GM23248 (cell line): ENCODE results near the gene TNNI3. TPM values are rescaled to one million over a fixed set of nuclear protein-coding genes. Genes with fewer than 3 reads are reported as not detected.
"Not testable (repeated sequence)": the region's sequence is repeated elsewhere in the genome, so short reads cannot be mapped to it uniquely, and the experiment has no call there.

ENCODE experiments used
- DNase-seq: peaks from one replicate; pipeline ENCODE4 v3.0.0-alpha.2; 2015
- H2AFZ ChIP-seq: fragments of 200-600 bp; sonication (generic); 2 replicates; pipeline ENCODE4 v1.6.1; 2016; ENCODE audit warnings: antibody characterized with exemption
- H3F3A ChIP-seq: fragments of 200-600 bp; sonication (generic); 2 replicates; pipeline ENCODE4 v1.6.1; 2016; ENCODE audit warnings: mild to moderate bottlenecking, antibody characterized with exemption, mixed run types; ENCODE audit not compliant: insufficient read depth
- H3K27ac ChIP-seq: fragments of 200-600 bp; sonication (generic); 2 replicates; pipeline ENCODE4 v1.5.1; 2016; ENCODE audit warnings: mild to moderate bottlenecking
- H3K27me3 ChIP-seq: fragments of 200-600 bp; sonication (generic); replicated peaks from 2 replicates; pipeline ENCODE4 v1.6.1; 2016; ENCODE audit warnings: mild to moderate bottlenecking; ENCODE audit not compliant: insufficient read depth
- H3K36me3 ChIP-seq: fragments of 200-600 bp; sonication (generic); 2 replicates; pipeline ENCODE4 v1.6.1; 2016; ENCODE audit warnings: low read depth, mild to moderate bottlenecking
- H3K4me1 ChIP-seq: fragments of 200-600 bp; sonication (generic); 2 replicates; pipeline ENCODE4 v1.6.1; 2016; ENCODE audit warnings: mild to moderate bottlenecking; ENCODE audit not compliant: insufficient read depth
- H3K4me2 ChIP-seq: fragments of 200-600 bp; sonication (generic); one replicate; pipeline ENCODE4 v1.6.1; 2016; ENCODE audit warnings: mild to moderate bottlenecking; ENCODE audit not compliant: unreplicated experiment
- H3K4me3 ChIP-seq: fragments of 200-600 bp; sonication (generic); 2 replicates; pipeline ENCODE4 v1.5.1; 2016; ENCODE audit warnings: mild to moderate bottlenecking
- H3K79me2 ChIP-seq: fragments of 200-600 bp; sonication (generic); 2 replicates; pipeline ENCODE4 v1.6.1; 2016; ENCODE audit warnings: mild to moderate bottlenecking; ENCODE audit not compliant: insufficient read depth
- H3K9ac ChIP-seq: fragments of 200-600 bp; sonication (generic); 2 replicates; pipeline ENCODE4 v1.6.1; 2016; ENCODE audit warnings: mild to moderate bottlenecking
- H3K9me2 ChIP-seq: fragments of 200-600 bp; sonication (generic); 2 replicates; pipeline ENCODE4 v1.6.1; 2016; ENCODE audit warnings: mixed run types, mild to moderate bottlenecking, moderate library complexity; ENCODE audit not compliant: insufficient read depth
- H3K9me3 ChIP-seq: fragments of 200-600 bp; sonication (generic); one replicate; pipeline ENCODE4 v1.6.1; 2017; ENCODE audit warnings: low read depth
- H4K20me1 ChIP-seq: fragments of 200-600 bp; sonication (generic); 2 replicates; pipeline ENCODE4 v1.6.0; 2016; ENCODE audit not compliant: insufficient read depth
- EZH2 ChIP-seq: fragments of 200-600 bp; sonication (generic); IDR thresholded peaks from 2 replicates; pipeline ENCODE4 v1.6.1; 2018; ENCODE audit warnings: antibody characterized with exemption, mild to moderate bottlenecking; ENCODE audit not compliant: insufficient read depth, poor library complexity, severe bottlenecking
- EZH2phosphoT487 ChIP-seq: fragments of 200-600 bp; sonication (generic); IDR thresholded peaks from 2 replicates; pipeline ENCODE4 v1.6.1; 2018; ENCODE audit warnings: antibody characterized with exemption, moderate library complexity, mild to moderate bottlenecking, low read depth; ENCODE audit not compliant: insufficient read depth
- WGBS, 2 experiments: methylation state at CpG; one replicate each; pipeline ENCODE4 v1.1.6; 2015 to 2017; ENCODE audit warnings: low lambda C conversion rate in 2 of 2, low coverage in 1 of 2; ENCODE audit errors: missing lambda C conversion rate in 2 of 2; 5-methylcytosine and 5-hydroxymethylcytosine counted together
- in situ Hi-C: fragments of 300-500 bp; cut with MboI; formaldehyde crosslinking; loops from 2 replicates; pipeline ENCODE4 v1.15.0; 2020
- polyA plus RNA-seq: library from polyadenylated mRNA; unstranded; fragments of >200 nt; fragmentation: Nextera tagmentation; extraction: Ambion mirVana; gene quantifications from 2 replicates; pipeline ENCODE4 v1.2.1, GENCODE V29; 2016
- total RNA-seq: library from RNA; depleted of rRNA; stranded (reverse); fragments of >200 nt; shearing (Covaris generic); gene quantifications from 2 replicates; pipeline ENCODE4 v1.2.3, GENCODE V29; 2014

TNNI3 gene
- total and polyA plus RNA-seq, 2 experiments from 2014 or later: not detected

DNA sequence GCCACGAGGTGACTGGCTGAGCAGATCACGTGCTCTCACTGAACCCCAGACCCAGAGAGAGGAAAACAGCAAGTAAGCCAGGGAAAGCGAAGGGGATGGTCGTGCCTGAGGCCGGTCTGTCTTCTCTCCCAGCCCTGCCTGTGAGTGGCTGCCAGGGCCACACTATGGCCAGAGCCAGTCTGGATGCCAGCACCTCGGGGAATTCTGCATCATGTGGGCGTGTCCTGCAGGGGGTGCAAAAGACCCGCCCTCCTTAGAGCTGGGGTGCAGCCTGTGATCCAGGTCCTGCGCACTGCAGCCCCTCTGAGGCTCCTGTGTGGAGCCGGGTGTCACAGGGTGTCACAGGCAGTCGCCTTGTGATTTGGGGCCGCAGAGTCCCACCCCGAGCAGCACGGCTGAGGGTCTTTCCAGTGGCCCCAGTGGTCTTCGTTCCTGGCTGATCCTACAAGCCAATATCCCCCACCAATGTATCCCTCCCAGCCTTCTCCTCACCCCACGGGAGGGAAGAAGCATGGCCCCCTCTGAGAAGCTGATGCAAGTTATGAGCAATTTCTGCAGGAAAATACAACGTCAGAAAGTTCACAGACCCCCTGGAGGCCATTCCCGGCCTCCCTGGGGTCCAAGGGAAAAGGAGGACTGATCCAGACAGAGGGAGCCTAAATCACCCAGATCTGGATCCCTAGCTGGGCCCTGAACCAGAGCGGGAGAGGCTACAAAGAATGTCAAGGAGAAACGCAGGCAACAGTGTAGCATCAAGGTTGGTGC is 47.8 kb downstream of the TNNI3 start:
- H3F3A ChIP-seq: no peaks in the 10 kb centered on the region
- no peak for DNase-seq
- in situ Hi-C loops: no loop called here
- H4K20me1 ChIP-seq: 0 out of 2 replicates have a peak, but pooled peaks cover 8% of the 10 kb centered on the region
- H3K9me3 ChIP-seq: no peaks in the 10 kb centered on the region
- H2AFZ ChIP-seq: no peak overlapping the region
- peaks cover 98% of the 10 kb centered on the region for H3K79me2 ChIP-seq
- H3K9ac ChIP-seq: no peak overlapping the region
- no peak overlapping the region for H3K27ac ChIP-seq
- H3K4me2 ChIP-seq: no peak overlapping the region
- TF ChIP-seq EZH2phosphoT487 (no peak), EZH2 (no peak)
- no peaks in the 10 kb centered on the region for H3K27me3 ChIP-seq
- no peaks in the 10 kb centered on the region for H3K9me2 ChIP-seq
- no peaks in the 10 kb centered on the region for H3K36me3 ChIP-seq
- H3K4me3 ChIP-seq: no peak overlapping the region
- 0 out of 2 replicates have a peak, but pooled peaks cover 11% of the 10 kb centered on the region for H3K4me1 ChIP-seq
- WGBS, 2 experiments: 78 to 79% methylated on average over 20 of the region's 20 CpGs

DNA sequence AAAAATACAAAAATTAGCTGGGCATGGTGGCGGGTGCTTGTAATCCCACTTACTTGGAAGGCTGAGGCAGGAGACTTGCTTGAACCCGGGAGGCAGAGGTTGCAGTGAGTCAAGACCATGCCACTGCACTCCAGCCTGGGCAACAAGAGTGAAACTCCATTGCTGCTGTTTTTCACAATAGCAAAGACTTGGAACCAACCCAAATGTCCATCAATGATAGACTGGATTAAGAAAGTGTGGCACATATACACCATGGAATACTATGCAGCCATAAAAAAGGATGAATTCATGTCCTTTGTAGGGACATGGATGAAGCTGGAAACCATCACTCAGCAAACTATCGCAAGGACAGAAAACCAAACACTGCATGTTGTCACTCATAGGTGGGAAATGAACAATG is 50.3 kb downstream of the TNNI3 start:
- 97 to 100% methylated on average over 3 of the region's 3 CpGs for WGBS, 2 experiments
- H3K4me2 ChIP-seq, H3K4me3 ChIP-seq, H3F3A ChIP-seq, H4K20me1 ChIP-seq, H3K9me2 ChIP-seq, DNase-seq, H3K27me3 ChIP-seq, H3K4me1 ChIP-seq, H3K27ac ChIP-seq, H2AFZ ChIP-seq, in situ Hi-C loops, H3K9me3 ChIP-seq, H3K9ac ChIP-seq: not testable (repeated sequence)
- Histone ChIP-seq H3K36me3 (peaks cover 12% of the 10 kb centered on the region), H3K79me2 (peaks cover 96% of the 10 kb centered on the region)

DNA sequence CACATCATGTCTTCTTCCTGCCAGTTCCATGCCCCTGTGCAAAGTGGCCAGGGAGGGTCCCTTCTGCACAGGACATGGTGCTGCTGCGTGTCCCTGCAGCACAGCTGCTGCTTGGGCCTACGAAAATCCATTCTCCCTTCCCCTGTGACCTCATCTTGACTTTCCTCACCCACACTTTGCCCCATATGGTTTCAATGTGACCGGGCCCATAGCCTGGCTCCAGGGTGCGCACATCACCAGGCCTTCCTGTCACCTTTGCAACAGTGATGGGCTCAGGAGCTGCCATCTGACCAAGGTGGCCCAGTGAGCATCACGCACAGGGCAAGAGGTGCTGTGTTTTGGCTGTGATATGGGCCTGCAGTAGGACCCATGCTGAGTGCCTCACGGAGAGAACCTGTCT is 50.9 kb downstream of the TNNI3 start:
- H3K9ac ChIP-seq: no peak overlapping the region
- DNase-seq: no peak
- H3K27ac ChIP-seq: no peak overlapping the region
- in situ Hi-C loops: no loop called here
- no peak overlapping the region for H3K4me3 ChIP-seq
- no peaks in the 10 kb centered on the region for H3K4me1 ChIP-seq
- no peak overlapping the region for H3K4me2 ChIP-seq
- no peaks in the 10 kb centered on the region for H3K9me3 ChIP-seq
- no peaks in the 10 kb centered on the region for H3K27me3 ChIP-seq
- H3K36me3 ChIP-seq: peaks cover 12% of the 10 kb centered on the region
- 0 out of 2 replicates have a peak, but pooled peaks cover 8% of the 10 kb centered on the region for H4K20me1 ChIP-seq
- H2AFZ ChIP-seq: no peak overlapping the region
- H3F3A ChIP-seq: no peaks in the 10 kb centered on the region
- WGBS, 2 experiments: 65 to 68% methylated on average over 6 of the region's 6 CpGs
- TF ChIP-seq EZH2phosphoT487 (no peak), EZH2 (no peak)
- H3K9me2 ChIP-seq: no peaks in the 10 kb centered on the region
- H3K79me2 ChIP-seq: peaks cover 95% of the 10 kb centered on the region

DNA sequence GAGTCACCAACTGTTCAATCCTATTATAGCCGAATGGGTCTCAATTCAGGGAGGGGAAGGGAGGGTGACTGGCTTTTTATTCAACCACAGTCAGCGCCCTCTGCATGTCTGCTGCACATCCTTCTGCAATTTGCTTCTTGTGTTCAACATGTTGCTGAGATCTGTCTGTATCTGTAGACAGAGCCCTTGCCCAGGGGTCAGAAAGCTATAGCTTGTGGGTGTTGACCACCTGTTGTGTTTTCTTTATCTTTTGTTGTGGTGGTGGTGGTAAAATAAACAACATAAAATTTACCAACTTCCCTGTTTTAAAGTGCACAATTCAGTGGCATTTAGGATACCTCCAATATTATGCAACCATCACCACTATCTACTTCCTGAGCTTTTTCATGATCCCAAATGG is 52.3 kb downstream of the TNNI3 start:
- H3K9me3 ChIP-seq: no peaks in the 10 kb centered on the region
- no peak for DNase-seq
- in situ Hi-C loops: no loop called here
- H3K4me3 ChIP-seq: no peak overlapping the region
- H3K36me3 ChIP-seq: peaks cover 12% of the 10 kb centered on the region
- no peak overlapping the region for H3K27ac ChIP-seq
- H2AFZ ChIP-seq: no peak overlapping the region
- no peak for TF ChIP-seq EZH2phosphoT487
- TF ChIP-seq EZH2: no peak
- 0 out of 2 replicates have a peak, but pooled peaks cover 8% of the 10 kb centered on the region for H4K20me1 ChIP-seq
- no peaks in the 10 kb centered on the region for H3K9me2 ChIP-seq
- peaks cover 94% of the 10 kb centered on the region for H3K79me2 ChIP-seq
- no peaks in the 10 kb centered on the region for H3K4me1 ChIP-seq
- no peak overlapping the region for H3K4me2 ChIP-seq
- no peak overlapping the region for H3K9ac ChIP-seq
- no peaks in the 10 kb centered on the region for H3F3A ChIP-seq
- H3K27me3 ChIP-seq: no peaks in the 10 kb centered on the region
- 94 to 100% methylated on average over 2 of the region's 2 CpGs for WGBS, 2 experiments
